Stimulated activated CD8-positive, alpha-beta memory T cell treated with anti-CD3 and anti-CD28 coated beads, Interleukin-4, amount 100 ng/mL, for 1 hour (primary cell): ENCODE results near the gene MAP4K3.

Source experiments
- DNase-seq, 2 donors: peaks; one replicate each; pipeline ENCODE4 v3.0.0-alpha.2; 2020; ENCODE audit warnings: low read depth in 2 of 2, low spot score in 1 of 2

MAP4K3 gene

DNA sequence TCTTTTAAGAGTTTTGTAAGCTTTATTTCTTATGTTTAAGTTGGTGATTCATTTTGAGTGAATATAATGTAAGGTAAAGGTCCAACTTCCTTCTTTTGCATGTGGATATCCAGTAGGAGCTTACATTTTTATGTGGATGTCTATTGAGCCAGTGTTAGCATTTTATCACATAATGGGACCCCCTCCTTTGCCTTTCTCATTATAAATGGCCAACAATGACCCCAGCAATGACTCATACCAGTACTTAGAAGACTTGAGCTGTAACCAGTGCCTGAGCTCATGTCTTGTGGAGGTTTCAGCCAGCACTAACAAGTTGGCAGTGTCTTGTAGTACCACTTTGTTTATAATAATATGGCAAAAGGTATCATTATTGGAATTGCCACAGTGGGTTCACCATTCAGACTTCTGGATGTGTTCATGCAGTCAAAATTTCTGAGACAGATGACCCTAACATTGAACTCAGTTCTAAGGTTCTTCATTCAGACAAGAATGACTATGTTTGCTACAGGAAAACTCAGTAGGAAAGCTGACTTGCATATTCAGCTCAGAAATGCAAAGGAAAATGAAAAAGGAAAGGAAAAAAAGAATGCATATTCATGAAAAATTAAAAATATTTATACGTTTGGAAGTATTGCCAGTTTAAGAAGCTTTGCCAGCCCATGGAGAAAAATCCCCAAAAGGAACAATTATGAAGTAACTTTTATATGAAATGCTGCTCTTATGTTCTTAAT is 234.3 kb downstream of the MAP4K3 start:
- DNase-seq: no peak
